GM15510 (cell line): Measurements from ENCODE around the gene CYP24A1.
A peak's percentile ranks its signal among the peaks of the same experiment; 100 is the strongest.

Source experiments
- POLR2A ChIP-seq: IDR thresholded peaks from 3 replicates; pipeline ENCODE4 v1.6.1; 2011; ENCODE audit warnings: borderline replicate concordance; ENCODE audit not compliant: insufficient read length; ENCODE audit errors: extremely low read depth

CYP24A1 gene

GRCh38 chr20:54173653-54174456, at the start of gene CYP24A1:
Gene CYP24A1, minus strand, starts transcription at chr20:54173986. Its CDS starts 407 bp downstream, at chr20:54173579.
- no peak for TF ChIP-seq POLR2A

- no peak for TF ChIP-seq POLR2A
These were observed 49.5 kb upstream of the CYP24A1 start for GRCh38 chr20:54223285-54223684.

- no peak for TF ChIP-seq POLR2A
These were observed 48.5 kb upstream of the CYP24A1 start for GRCh38 chr20:54221996-54222890.

- no peak for TF ChIP-seq POLR2A
These were observed 47.6 kb upstream of the CYP24A1 start for GRCh38 chr20:54221353-54221752.

GRCh38 chr20:54220722-54221121, 46.9 kb upstream of the CYP24A1 start:
- no peak for TF ChIP-seq POLR2A

GRCh38 chr20:54219751-54220426, 46.1 kb upstream of the CYP24A1 start:
- no peak for TF ChIP-seq POLR2A

- no peak for TF ChIP-seq POLR2A
These were observed 44.7 kb upstream of the CYP24A1 start for GRCh38 chr20:54218470-54218869.

- TF ChIP-seq POLR2A: no peak
These were observed 44.0 kb upstream of the CYP24A1 start for GRCh38 chr20:54217762-54218161.

- TF ChIP-seq POLR2A: no peak
These were observed 41.5 kb upstream of the CYP24A1 start for GRCh38 chr20:54215157-54215789.

GRCh38 chr20:54214566-54214965, 40.8 kb upstream of the CYP24A1 start:
- no peak for TF ChIP-seq POLR2A

- no peak for TF ChIP-seq POLR2A
These were observed 39.1 kb upstream of the CYP24A1 start for GRCh38 chr20:54212871-54213270.

- TF ChIP-seq POLR2A: no peak
These were observed 38.4 kb upstream of the CYP24A1 start for GRCh38 chr20:54212226-54212625.

GRCh38 chr20:54209216-54209813, 35.5 kb upstream of the CYP24A1 start:
- no peak for TF ChIP-seq POLR2A

- TF ChIP-seq POLR2A: no peak
These were observed 34.9 kb upstream of the CYP24A1 start for GRCh38 chr20:54208548-54209176.

- peak; percentile 73 for TF ChIP-seq POLR2A
These were observed 34.2 kb upstream of the CYP24A1 start, which contains the start of gene PFDN4 for GRCh38 chr20:54207743-54208547. Gene PFDN4, plus strand, starts transcription at chr20:54208087. Its CDS starts 14 bp downstream, at chr20:54208101.
